Adrenal gland (tissue), 5 donors: ENCODE results near the gene TREML4.

Experiments used
- POLR2A ChIP-seq, 2 donors: fragments of 450-650 bp; IDR thresholded peaks; one replicate each; pipeline ENCODE4 v1.6.1; 2017; ENCODE audit warnings: antibody characterized with exemption in 2 of 2, mild to moderate bottlenecking in 2 of 2, moderate library complexity in 1 of 2
- TF ChIP-seq, protein P1 (sequence below), 6 experiments: fragments of 450-650 bp in 4 of 6; fragments of 200-600 bp in 2 of 6; sonication (generic) in 1 of 6; IDR thresholded peaks; 1 replicate in 5 of 6; 2 replicates in 1 of 6; pipeline versions ENCODE4 v1.5.1 to v1.8.0; 2016 to 2021; ENCODE audit warnings: antibody characterized with exemption in 6 of 6, mild to moderate bottlenecking in 2 of 6, moderate library complexity in 1 of 6
- donor health status: DM: no; HTN: no; CAD: no.

DNA sequence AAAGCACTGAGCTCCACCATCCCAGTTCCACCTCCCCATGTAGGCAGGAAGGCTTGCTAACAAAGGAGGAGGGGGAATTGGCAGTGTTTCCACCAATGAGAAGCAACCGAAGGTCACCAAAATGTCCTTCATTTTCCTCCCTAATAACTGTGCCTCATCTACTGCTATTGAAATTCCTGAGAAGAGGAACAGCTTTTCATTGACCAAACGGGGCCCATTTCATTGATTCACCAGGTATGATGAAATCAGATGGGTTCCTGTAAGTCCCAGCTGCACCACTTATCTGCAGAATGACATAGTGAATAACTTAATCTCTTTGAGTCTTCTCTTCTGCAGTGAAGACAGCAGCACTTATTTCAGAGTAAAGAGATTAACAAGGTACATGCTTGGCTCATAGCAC, 41.0 kb downstream of the TREML4 start:
- no peak for TF ChIP-seq POLR2A (IDR thresholded peaks at IDR 0.05)
- TF ChIP-seq, protein P1, sequence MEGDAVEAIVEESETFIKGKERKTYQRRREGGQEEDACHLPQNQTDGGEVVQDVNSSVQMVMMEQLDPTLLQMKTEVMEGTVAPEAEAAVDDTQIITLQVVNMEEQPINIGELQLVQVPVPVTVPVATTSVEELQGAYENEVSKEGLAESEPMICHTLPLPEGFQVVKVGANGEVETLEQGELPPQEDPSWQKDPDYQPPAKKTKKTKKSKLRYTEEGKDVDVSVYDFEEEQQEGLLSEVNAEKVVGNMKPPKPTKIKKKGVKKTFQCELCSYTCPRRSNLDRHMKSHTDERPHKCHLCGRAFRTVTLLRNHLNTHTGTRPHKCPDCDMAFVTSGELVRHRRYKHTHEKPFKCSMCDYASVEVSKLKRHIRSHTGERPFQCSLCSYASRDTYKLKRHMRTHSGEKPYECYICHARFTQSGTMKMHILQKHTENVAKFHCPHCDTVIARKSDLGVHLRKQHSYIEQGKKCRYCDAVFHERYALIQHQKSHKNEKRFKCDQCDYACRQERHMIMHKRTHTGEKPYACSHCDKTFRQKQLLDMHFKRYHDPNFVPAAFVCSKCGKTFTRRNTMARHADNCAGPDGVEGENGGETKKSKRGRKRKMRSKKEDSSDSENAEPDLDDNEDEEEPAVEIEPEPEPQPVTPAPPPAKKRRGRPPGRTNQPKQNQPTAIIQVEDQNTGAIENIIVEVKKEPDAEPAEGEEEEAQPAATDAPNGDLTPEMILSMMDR (IDR thresholded peaks at IDR 0.05): no peak
